ENCODE results near the gene SKA2. TPM values are rescaled to one million over a fixed set of nuclear protein-coding genes. Genes with fewer than 3 reads are reported as not detected.

Gene SKA2
- total and polyA plus RNA-seq, 10 of the 15 experiments (the other 5 are each of a cell fraction or from before 2014, with no cell fraction given): 40.3 to 137 (median 112) TPM

DNA sequence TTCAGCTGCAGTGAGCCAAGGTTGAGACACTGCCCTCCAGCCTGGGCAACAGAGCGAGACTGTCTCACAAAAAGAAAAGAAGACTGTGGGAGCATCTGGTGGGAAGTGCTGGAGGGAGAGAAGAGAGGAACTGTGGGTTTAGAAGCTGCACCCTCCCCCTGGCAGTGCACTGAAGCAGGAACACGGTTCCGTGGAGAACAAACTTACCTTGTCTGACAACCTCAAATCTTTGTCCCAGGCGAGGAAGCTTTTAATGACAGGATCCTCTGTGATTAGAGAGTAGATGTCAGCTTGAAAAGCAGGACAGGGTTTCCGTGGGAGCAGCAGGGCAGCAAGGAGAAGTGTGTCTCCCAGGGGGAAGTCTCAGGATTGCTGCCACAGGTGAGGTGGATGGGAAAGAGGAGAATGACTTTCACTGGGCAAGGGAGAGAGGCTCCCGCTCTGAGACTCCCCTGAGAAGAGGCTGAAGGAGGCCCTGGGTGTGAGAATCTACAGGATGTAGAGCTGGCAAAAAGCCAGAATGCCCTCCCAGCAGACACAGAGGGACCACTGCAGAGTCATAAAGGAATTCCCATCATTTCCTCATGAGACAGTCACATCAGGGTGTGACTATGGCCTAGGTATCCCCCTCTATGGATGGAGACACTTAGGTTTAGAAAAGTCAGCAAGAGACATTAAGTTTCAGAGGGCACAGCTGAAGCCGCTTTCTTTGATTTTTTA lies 23.4 kb upstream of the SKA2 start:
- SMC1A ChIA-PET (ENCODE audit: uncharacterized antibody, unreplicated experiment): interaction anchor here (1.6 kb wide), 1 partner anchor 12 kb away, joined by 4 read pairs; no protein-coding TSS in a partner anchor
- in situ Hi-C loops (cut with MboI): no loop called here
- no peaks in the 10 kb centered on the region for H4K20me1 ChIP-seq (ENCODE audit: control insufficient read depth, insufficient read depth)

More for the DNA sequence above, 23.4 kb upstream of the SKA2 start:
- BruUV-seq (replicated peaks): no TSS peak
- ChIA-PET POLR2A (interaction anchor here (1.7 kb wide), 1 partner anchor 12 kb away, joined by 4 read pairs; no protein-coding TSS in a partner anchor), RAD21 (ENCODE audit: unreplicated experiment) (no interaction called here), CTCF (interaction anchor here (0.6 kb wide), 1 partner anchor 25 kb away, joined by 4 read pairs; no protein-coding TSS in a partner anchor)
- TF ChIP-seq STAT3 (IDR thresholded peaks at IDR 0.05; ENCODE audit: low read depth, low read length) (no peak), MYB (IDR thresholded peaks at IDR 0.05; ENCODE audit: borderline replicate concordance, low read depth, low read length) (no peak), ATF7 (IDR thresholded peaks at IDR 0.05; ENCODE audit: low read depth) (no peak)
- TF ChIP-seq, protein P1, sequence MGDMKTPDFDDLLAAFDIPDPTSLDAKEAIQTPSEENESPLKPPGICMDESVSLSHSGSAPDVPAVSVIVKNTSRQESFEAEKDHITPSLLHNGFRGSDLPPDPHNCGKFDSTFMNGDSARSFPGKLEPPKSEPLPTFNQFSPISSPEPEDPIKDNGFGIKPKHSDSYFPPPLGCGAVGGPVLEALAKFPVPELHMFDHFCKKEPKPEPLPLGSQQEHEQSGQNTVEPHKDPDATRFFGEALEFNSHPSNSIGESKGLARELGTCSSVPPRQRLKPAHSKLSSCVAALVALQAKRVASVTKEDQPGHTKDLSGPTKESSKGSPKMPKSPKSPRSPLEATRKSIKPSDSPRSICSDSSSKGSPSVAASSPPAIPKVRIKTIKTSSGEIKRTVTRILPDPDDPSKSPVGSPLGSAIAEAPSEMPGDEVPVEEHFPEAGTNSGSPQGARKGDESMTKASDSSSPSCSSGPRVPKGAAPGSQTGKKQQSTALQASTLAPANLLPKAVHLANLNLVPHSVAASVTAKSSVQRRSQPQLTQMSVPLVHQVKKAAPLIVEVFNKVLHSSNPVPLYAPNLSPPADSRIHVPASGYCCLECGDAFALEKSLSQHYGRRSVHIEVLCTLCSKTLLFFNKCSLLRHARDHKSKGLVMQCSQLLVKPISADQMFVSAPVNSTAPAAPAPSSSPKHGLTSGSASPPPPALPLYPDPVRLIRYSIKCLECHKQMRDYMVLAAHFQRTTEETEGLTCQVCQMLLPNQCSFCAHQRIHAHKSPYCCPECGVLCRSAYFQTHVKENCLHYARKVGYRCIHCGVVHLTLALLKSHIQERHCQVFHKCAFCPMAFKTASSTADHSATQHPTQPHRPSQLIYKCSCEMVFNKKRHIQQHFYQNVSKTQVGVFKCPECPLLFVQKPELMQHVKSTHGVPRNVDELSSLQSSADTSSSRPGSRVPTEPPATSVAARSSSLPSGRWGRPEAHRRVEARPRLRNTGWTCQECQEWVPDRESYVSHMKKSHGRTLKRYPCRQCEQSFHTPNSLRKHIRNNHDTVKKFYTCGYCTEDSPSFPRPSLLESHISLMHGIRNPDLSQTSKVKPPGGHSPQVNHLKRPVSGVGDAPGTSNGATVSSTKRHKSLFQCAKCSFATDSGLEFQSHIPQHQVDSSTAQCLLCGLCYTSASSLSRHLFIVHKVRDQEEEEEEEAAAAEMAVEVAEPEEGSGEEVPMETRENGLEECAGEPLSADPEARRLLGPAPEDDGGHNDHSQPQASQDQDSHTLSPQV (IDR thresholded peaks at IDR 0.05): no peak
- TF ChIP-seq, protein P2, sequence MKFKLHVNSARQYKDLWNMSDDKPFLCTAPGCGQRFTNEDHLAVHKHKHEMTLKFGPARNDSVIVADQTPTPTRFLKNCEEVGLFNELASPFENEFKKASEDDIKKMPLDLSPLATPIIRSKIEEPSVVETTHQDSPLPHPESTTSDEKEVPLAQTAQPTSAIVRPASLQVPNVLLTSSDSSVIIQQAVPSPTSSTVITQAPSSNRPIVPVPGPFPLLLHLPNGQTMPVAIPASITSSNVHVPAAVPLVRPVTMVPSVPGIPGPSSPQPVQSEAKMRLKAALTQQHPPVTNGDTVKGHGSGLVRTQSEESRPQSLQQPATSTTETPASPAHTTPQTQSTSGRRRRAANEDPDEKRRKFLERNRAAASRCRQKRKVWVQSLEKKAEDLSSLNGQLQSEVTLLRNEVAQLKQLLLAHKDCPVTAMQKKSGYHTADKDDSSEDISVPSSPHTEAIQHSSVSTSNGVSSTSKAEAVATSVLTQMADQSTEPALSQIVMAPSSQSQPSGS (IDR thresholded peaks at IDR 0.05; ENCODE audit: low read length): no peak
- DNase-seq (ENCODE audit: low read depth, low spot score) (no peak), FAIRE-seq (no peak), ATAC-seq (no peak)
- Histone ChIP-seq H3K4me1 (ENCODE audit: control insufficient read depth, insufficient read depth, low read length) (no peaks in the 10 kb centered on the region), H3K9me3 (replicated peaks; ENCODE audit: control insufficient read depth, insufficient read depth, low read length) (no peaks in the 10 kb centered on the region), H3K36me3 (ENCODE audit: control insufficient read depth in 2 of 2, insufficient read depth in 2 of 2, low read length in 1 of 2) (peaks cover 6 to 10% of the 10 kb centered on the region in 2 experiments), H2AFZ (ENCODE audit: control insufficient read depth, low read depth, low read length) (no peak overlapping the region), H3K27ac (ENCODE audit: control insufficient read depth, insufficient read depth) (no peak overlapping the region), H3K9ac (ENCODE audit: control insufficient read depth, insufficient read depth, low read length) (no peak overlapping the region), H3K79me2 (ENCODE audit: control insufficient read depth, insufficient read depth, low read length) (no peaks in the 10 kb centered on the region), H3K4me2 (ENCODE audit: control insufficient read depth, insufficient read depth) (no peak overlapping the region), H3K27me3 (replicated peaks in 1 of 2; ENCODE audit: control insufficient read depth in 2 of 2, insufficient read depth in 2 of 2, low read length in 1 of 2) (no peaks in the 10 kb centered on the region), H3K4me3 (no peak overlapping the region)
- 70% methylated on average over 7 of the region's 7 CpGs for WGBS (ENCODE audit: insufficient coverage, insufficient replicate concordance, low lambda C conversion rate, missing lambda C conversion rate)
- intact Hi-C loops (cut with micrococcal nuclease; ENCODE audit: unreplicated experiment): no loop called here
